Sigmoid colon (tissue), 4 donors: ENCODE results near the gene LCOR.

ENCODE experiments used
- POLR2AphosphoS5 ChIP-seq, 4 donors: sonication (generic); formaldehyde crosslinking; IDR thresholded peaks; one replicate each; pipeline ENCODE4 v1.6.1; 2017; ENCODE audit warnings: antibody characterized with exemption in 4 of 4
- TF ChIP-seq, protein P1 (sequence below), 4 experiments: fragments of 450-650 bp in 3 of 4; fragments of 200-600 bp in 1 of 4; IDR thresholded peaks; one replicate each; pipeline ENCODE4 v1.5.1; 2016 to 2019; ENCODE audit warnings: antibody characterized with exemption in 4 of 4, mild to moderate bottlenecking in 3 of 4, moderate library complexity in 2 of 4

DNA sequence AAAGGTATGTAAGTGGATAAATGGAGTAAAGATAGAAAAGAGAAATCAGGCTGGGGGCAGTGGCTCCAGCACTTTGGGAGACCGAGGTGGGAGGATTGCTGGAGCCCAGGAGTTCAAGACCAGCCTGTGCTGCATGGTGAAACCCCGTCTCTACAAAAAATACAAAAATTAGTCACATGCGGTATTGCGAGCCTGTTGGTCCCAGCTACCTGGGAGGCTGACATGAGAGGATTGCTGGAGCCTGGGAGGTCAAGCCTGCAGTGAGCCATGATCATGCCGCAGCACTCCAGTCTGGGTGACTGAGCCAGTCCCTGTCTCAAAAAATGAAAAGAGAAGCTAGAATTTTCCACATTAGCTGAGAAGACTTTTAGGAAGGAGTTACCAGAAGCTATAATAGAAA is 14.8 kb downstream of the LCOR start:
- TF ChIP-seq, protein P1, sequence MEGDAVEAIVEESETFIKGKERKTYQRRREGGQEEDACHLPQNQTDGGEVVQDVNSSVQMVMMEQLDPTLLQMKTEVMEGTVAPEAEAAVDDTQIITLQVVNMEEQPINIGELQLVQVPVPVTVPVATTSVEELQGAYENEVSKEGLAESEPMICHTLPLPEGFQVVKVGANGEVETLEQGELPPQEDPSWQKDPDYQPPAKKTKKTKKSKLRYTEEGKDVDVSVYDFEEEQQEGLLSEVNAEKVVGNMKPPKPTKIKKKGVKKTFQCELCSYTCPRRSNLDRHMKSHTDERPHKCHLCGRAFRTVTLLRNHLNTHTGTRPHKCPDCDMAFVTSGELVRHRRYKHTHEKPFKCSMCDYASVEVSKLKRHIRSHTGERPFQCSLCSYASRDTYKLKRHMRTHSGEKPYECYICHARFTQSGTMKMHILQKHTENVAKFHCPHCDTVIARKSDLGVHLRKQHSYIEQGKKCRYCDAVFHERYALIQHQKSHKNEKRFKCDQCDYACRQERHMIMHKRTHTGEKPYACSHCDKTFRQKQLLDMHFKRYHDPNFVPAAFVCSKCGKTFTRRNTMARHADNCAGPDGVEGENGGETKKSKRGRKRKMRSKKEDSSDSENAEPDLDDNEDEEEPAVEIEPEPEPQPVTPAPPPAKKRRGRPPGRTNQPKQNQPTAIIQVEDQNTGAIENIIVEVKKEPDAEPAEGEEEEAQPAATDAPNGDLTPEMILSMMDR (IDR thresholded peaks at IDR 0.05): no peak
- no peak for TF ChIP-seq POLR2AphosphoS5 (IDR thresholded peaks at IDR 0.05)
